ENCODE results near the gene UBE2G2. TPM values are rescaled to one million over a fixed set of nuclear protein-coding genes. Genes with fewer than 3 reads are reported as not detected.

Gene UBE2G2
- total RNA-seq, 1 experiment from 2014 or later: 159 TPM

GRCh38 chr21:44774972-44775371 lies 26.6 kb downstream of the UBE2G2 start:
- ATAC-seq (no peak), DNase-seq (no peak)
- POLR2A ChIA-PET (ENCODE audit: unreplicated experiment): no interaction called here
- Histone ChIP-seq H3K4me2 (ENCODE audit: low read length) (no peak overlapping the region), H3F3A (ENCODE audit: low read length, unreplicated experiment) (no peaks in the 10 kb centered on the region), H4K20me1 (ENCODE audit: low read length) (no peaks in the 10 kb centered on the region), H2AFZ (ENCODE audit: low read length) (no peak overlapping the region), H3K27ac (ENCODE audit: low read length) (no peak overlapping the region), H3K79me2 (ENCODE audit: low read length) (peaks cover 33% of the 10 kb centered on the region), H3K4me3 (ENCODE audit: low read length) (no peak overlapping the region), H3K4me1 (ENCODE audit: insufficient read depth, low read length) (no peaks in the 10 kb centered on the region; the same call in 1 of the 2 replicates), H3K9me2 (replicated peaks; ENCODE audit: low read length) (no peaks in the 10 kb centered on the region), H3K27me3 (ENCODE audit: low read length) (no peaks in the 10 kb centered on the region), H3K36me3 (ENCODE audit: low read depth, low read length) (peaks cover 68% of the 10 kb centered on the region), H3K9me3 (ENCODE audit: low read length) (no peaks in the 10 kb centered on the region), H3K9ac (ENCODE audit: low read length) (no peak overlapping the region)
- CTCF ChIA-PET: interaction anchor here (0.6 kb wide), 1 partner anchor 9 kb away, joined by 6 read pairs; no protein-coding TSS in a partner anchor
- BruUV-seq (replicated peaks): no TSS peak
- intact Hi-C loops (cut with micrococcal nuclease): no loop called here
- TF ChIP-seq EZH2 (IDR thresholded peaks at IDR 0.05; ENCODE audit: low read length, unreplicated experiment): no peak
- TF ChIP-seq EZH2phosphoT487 (IDR thresholded peaks at IDR 0.05; ENCODE audit: borderline replicate concordance, low read length): no peak
- TF ChIP-seq CTCF (conservative IDR thresholded peaks at IDR 0.05; ENCODE audit: low read depth, low read length): no peak

- Histone ChIP-seq H3K79me2 (ENCODE audit: low read length) (peaks cover 19% of the 10 kb centered on the region), H3K27me3 (ENCODE audit: low read length) (no peaks in the 10 kb centered on the region), H3F3A (ENCODE audit: low read length, unreplicated experiment) (no peaks in the 10 kb centered on the region), H3K9me3 (ENCODE audit: low read length) (no peaks in the 10 kb centered on the region), H3K4me3 (ENCODE audit: low read length) (no peak overlapping the region), H3K9me2 (replicated peaks; ENCODE audit: low read length) (no peaks in the 10 kb centered on the region), H3K36me3 (ENCODE audit: low read depth, low read length) (peaks cover 75% of the 10 kb centered on the region), H3K4me1 (ENCODE audit: insufficient read depth, low read length) (no peaks in the 10 kb centered on the region; the same call in 1 of the 2 replicates), H2AFZ (ENCODE audit: low read length) (no peak overlapping the region), H3K4me2 (ENCODE audit: low read length) (no peak overlapping the region), H3K9ac (ENCODE audit: low read length) (no peak overlapping the region), H4K20me1 (ENCODE audit: low read length) (no peaks in the 10 kb centered on the region), H3K27ac (ENCODE audit: low read length) (no peak overlapping the region)
- POLR2A ChIA-PET (ENCODE audit: unreplicated experiment): no interaction called here
- no TSS peak for BruUV-seq (replicated peaks)
- DNase-seq (no peak), ATAC-seq (no peak)
- intact Hi-C loops (cut with micrococcal nuclease): no loop called here
- no peak for TF ChIP-seq CTCF (conservative IDR thresholded peaks at IDR 0.05; ENCODE audit: low read depth, low read length)
- no peak for TF ChIP-seq EZH2phosphoT487 (IDR thresholded peaks at IDR 0.05; ENCODE audit: borderline replicate concordance, low read length)
- no peak for TF ChIP-seq EZH2 (IDR thresholded peaks at IDR 0.05; ENCODE audit: low read length, unreplicated experiment)
- CTCF ChIA-PET: no interaction called here
Observed at GRCh38 chr21:44773291-44773932, 28.2 kb downstream of the UBE2G2 start.

- no TSS peak for BruUV-seq (replicated peaks)
- no peak for TF ChIP-seq CTCF (conservative IDR thresholded peaks at IDR 0.05; ENCODE audit: low read depth, low read length)
- H3K4me3 ChIP-seq (ENCODE audit: low read length): no peak overlapping the region
- H2AFZ ChIP-seq (ENCODE audit: low read length): no peak overlapping the region
- ATAC-seq (no peak), DNase-seq (no peak)
- no peaks in the 10 kb centered on the region for H3K9me2 ChIP-seq (replicated peaks; ENCODE audit: low read length)
- POLR2A ChIA-PET (ENCODE audit: unreplicated experiment): no interaction called here
- H3K27me3 ChIP-seq (ENCODE audit: low read length): no peaks in the 10 kb centered on the region
- CTCF ChIA-PET: no interaction called here
- H3K36me3 ChIP-seq (ENCODE audit: low read depth, low read length): peaks cover 68% of the 10 kb centered on the region
- intact Hi-C loops (cut with micrococcal nuclease): no loop called here
- peaks cover 3% of the 10 kb centered on the region; the same call in 1 of the 2 replicates for H3K4me1 ChIP-seq (ENCODE audit: insufficient read depth, low read length)
- no peaks in the 10 kb centered on the region for H4K20me1 ChIP-seq (ENCODE audit: low read length)
- H3K27ac ChIP-seq (ENCODE audit: low read length): no peak overlapping the region
- no peaks in the 10 kb centered on the region for H3K9me3 ChIP-seq (ENCODE audit: low read length)
- H3K9ac ChIP-seq (ENCODE audit: low read length): no peak overlapping the region
- no peak overlapping the region for H3K4me2 ChIP-seq (ENCODE audit: low read length)
- H3K79me2 ChIP-seq (ENCODE audit: low read length): peaks cover 7% of the 10 kb centered on the region
- H3F3A ChIP-seq (ENCODE audit: low read length, unreplicated experiment): no peaks in the 10 kb centered on the region
Observed at GRCh38 chr21:44771896-44772525, 29.6 kb downstream of the UBE2G2 start.
